Lower leg skin (tissue), 3 donors: ENCODE results near the gene AAGAB.

Experiments used
- POLR2A ChIP-seq, 2 donors: fragments of 450-650 bp; IDR thresholded peaks; one replicate each; pipeline ENCODE4 v1.6.1; 2016 to 2017; ENCODE audit warnings: antibody characterized with exemption in 2 of 2, mild to moderate bottlenecking in 1 of 2, moderate library complexity in 1 of 2
- TF ChIP-seq, protein P1 (sequence below), 3 donors: fragments of 450-650 bp; IDR thresholded peaks; one replicate each; pipeline ENCODE4 v1.5.1; 2016; ENCODE audit warnings: antibody characterized with exemption in 3 of 3, mild to moderate bottlenecking in 3 of 3, moderate library complexity in 2 of 3

GRCh38 chr15:67190326-67190725, 64.1 kb downstream of the AAGAB start:
- TF ChIP-seq, protein P1, sequence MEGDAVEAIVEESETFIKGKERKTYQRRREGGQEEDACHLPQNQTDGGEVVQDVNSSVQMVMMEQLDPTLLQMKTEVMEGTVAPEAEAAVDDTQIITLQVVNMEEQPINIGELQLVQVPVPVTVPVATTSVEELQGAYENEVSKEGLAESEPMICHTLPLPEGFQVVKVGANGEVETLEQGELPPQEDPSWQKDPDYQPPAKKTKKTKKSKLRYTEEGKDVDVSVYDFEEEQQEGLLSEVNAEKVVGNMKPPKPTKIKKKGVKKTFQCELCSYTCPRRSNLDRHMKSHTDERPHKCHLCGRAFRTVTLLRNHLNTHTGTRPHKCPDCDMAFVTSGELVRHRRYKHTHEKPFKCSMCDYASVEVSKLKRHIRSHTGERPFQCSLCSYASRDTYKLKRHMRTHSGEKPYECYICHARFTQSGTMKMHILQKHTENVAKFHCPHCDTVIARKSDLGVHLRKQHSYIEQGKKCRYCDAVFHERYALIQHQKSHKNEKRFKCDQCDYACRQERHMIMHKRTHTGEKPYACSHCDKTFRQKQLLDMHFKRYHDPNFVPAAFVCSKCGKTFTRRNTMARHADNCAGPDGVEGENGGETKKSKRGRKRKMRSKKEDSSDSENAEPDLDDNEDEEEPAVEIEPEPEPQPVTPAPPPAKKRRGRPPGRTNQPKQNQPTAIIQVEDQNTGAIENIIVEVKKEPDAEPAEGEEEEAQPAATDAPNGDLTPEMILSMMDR (IDR thresholded peaks at IDR 0.05): no peak
- TF ChIP-seq POLR2A (IDR thresholded peaks at IDR 0.05): no peak
